Prostate gland (tissue), 2 donors: ENCODE measurements around the gene MAMDC2. TPM values are rescaled to one million over a fixed set of nuclear protein-coding genes. Genes with fewer than 3 reads are reported as not detected.

Experiments
- DNase-seq: peaks from one replicate; pipeline ENCODE4 v3.0.0-alpha.2; 2019; ENCODE audit warnings: low spot score
- H3K27ac ChIP-seq, 2 donors: fragments of 200-600 bp; sonication (generic); 2 replicates each; pipeline ENCODE4 v1.5.1; 2017 to 2019
- H3K27me3 ChIP-seq: fragments of 200-600 bp; sonication (generic); replicated peaks from 2 replicates; pipeline ENCODE4 v1.5.1; 2019; ENCODE audit not compliant: insufficient read depth
- H3K36me3 ChIP-seq, 2 donors: fragments of 200-600 bp; sonication (generic); 1 replicate in 1 of 2; 2 replicates in 1 of 2; pipeline versions ENCODE4 v1.5.1 to v1.8.1; 2017 to 2019
- H3K4me1 ChIP-seq: fragments of 200-600 bp; sonication (generic); replicated peaks from 2 replicates; pipeline ENCODE4 v1.5.1; 2019
- H3K4me3 ChIP-seq, 2 donors: fragments of 200-600 bp; sonication (generic); 2 replicates each; pipeline ENCODE4 v1.5.1; 2017 to 2019
- H3K9me3 ChIP-seq: fragments of 200-600 bp; sonication (generic); 2 replicates; pipeline ENCODE4 v1.5.1; 2017
- CTCF ChIP-seq, 4 experiments: fragments of 200-600 bp in 2 of 4; fragments of 450-650 bp in 2 of 4; sonication (generic) in 2 of 4; IDR thresholded peaks; 1 replicate in 3 of 4; 2 replicates in 1 of 4; pipeline ENCODE4 v1.5.1; 2016 to 2019; ENCODE audit warnings: antibody characterized with exemption in 4 of 4, mild to moderate bottlenecking in 2 of 4, moderate library complexity in 2 of 4
- POLR2A ChIP-seq: fragments of 450-650 bp; IDR thresholded peaks from one replicate; pipeline ENCODE4 v1.6.1; 2016; ENCODE audit warnings: antibody characterized with exemption, mild to moderate bottlenecking
- POLR2AphosphoS5 ChIP-seq: sonication (generic); formaldehyde crosslinking; IDR thresholded peaks from one replicate; pipeline ENCODE4 v1.6.1; 2017; ENCODE audit warnings: antibody characterized with exemption
- WGBS: methylation state at CpG from one replicate; pipeline ENCODE4 v1.1.5; 2018; 5-methylcytosine and 5-hydroxymethylcytosine counted together
- intact Hi-C: fragments of 100-400 bp; cut with DNase I; formaldehyde crosslinking; loops from one replicate; pipeline ENCODE4 v1.14.2; 2022
- total RNA-seq, 2 donors: library from RNA; depleted of rRNA; stranded (reverse); fragments of >200 nt; gene quantifications; one replicate each; pipeline ENCODE4 v1.1.0, GENCODE V29; 2016

The MAMDC2 gene
- total RNA-seq, 2 donors from 2014 or later, result 4.2 to 33.8 TPM

- no peak for DNase-seq
- H3K36me3 ChIP-seq, result no peaks in the 10 kb centered on the region
- H3K4me3 ChIP-seq, result no peak overlapping the region
- H3K27ac ChIP-seq, result no peak overlapping the region
- no peaks in the 10 kb centered on the region for H3K9me3 ChIP-seq
- WGBS, result 84% methylated on average over 10 of the region's 10 CpGs
- intact Hi-C loops, result no loop called here
- H3K27me3 ChIP-seq, result no peaks in the 10 kb centered on the region
- no peak for TF ChIP-seq CTCF (IDR thresholded peaks at IDR 0.05)
- no peak for TF ChIP-seq POLR2AphosphoS5
- TF ChIP-seq POLR2A, result no peak
- no peaks in the 10 kb centered on the region for H3K4me1 ChIP-seq
These were observed 62.9 kb downstream of the MAMDC2 start for GRCh38 chr9:70106571-70106970.

GRCh38 chr9:70107558-70107957 lies 63.9 kb downstream of the MAMDC2 start:
- H3K27ac ChIP-seq, result no peak overlapping the region
- H3K9me3 ChIP-seq, result no peaks in the 10 kb centered on the region
- no peak for TF ChIP-seq CTCF (IDR thresholded peaks at IDR 0.05)
- H3K4me1 ChIP-seq, result no peaks in the 10 kb centered on the region
- intact Hi-C loops, result no loop called here
- no peak for DNase-seq
- no peak overlapping the region for H3K4me3 ChIP-seq
- no peaks in the 10 kb centered on the region for H3K27me3 ChIP-seq
- H3K36me3 ChIP-seq, result no peaks in the 10 kb centered on the region
- 100% methylated on average over 1 of the region's 1 CpG for WGBS

GRCh38 chr9:70108181-70108580 lies 64.5 kb downstream of the MAMDC2 start:
- H3K9me3 ChIP-seq, result no peaks in the 10 kb centered on the region
- WGBS, result 97% methylated on average over 3 of the region's 3 CpGs
- H3K4me3 ChIP-seq, result no peak overlapping the region
- TF ChIP-seq POLR2A (no peak), CTCF (IDR thresholded peaks at IDR 0.05) (no peak), POLR2AphosphoS5 (no peak)
- DNase-seq, result no peak
- intact Hi-C loops, result no loop called here
- no peaks in the 10 kb centered on the region for H3K27me3 ChIP-seq
- no peaks in the 10 kb centered on the region for H3K36me3 ChIP-seq
- no peaks in the 10 kb centered on the region for H3K4me1 ChIP-seq
- no peak overlapping the region for H3K27ac ChIP-seq

- 66% methylated on average over 6 of the region's 6 CpGs for WGBS
- no peaks in the 10 kb centered on the region for H3K4me1 ChIP-seq
- no peak for TF ChIP-seq CTCF (IDR thresholded peaks at IDR 0.05)
- no peak for TF ChIP-seq POLR2A
- no peak for TF ChIP-seq POLR2AphosphoS5
- DNase-seq, result no peak
- no peaks in the 10 kb centered on the region for H3K9me3 ChIP-seq
- H3K27ac ChIP-seq, result no peak overlapping the region
- intact Hi-C loops, result loop anchor here (1.0 to 10.0 kb wide), 3 partner anchors 43 to 234 kb away; no protein-coding TSS in a partner anchor
- no peaks in the 10 kb centered on the region for H3K27me3 ChIP-seq
- no peak overlapping the region for H3K4me3 ChIP-seq
- H3K36me3 ChIP-seq, result no peaks in the 10 kb centered on the region
These were observed 66.8 kb downstream of the MAMDC2 start for GRCh38 chr9:70110194-70111041.
